BE2C (cell line): ENCODE measurements around the gene BOD1.

Experiments
- DNase-seq: peaks from one replicate; pipeline ENCODE4 v3.0.0-alpha.2; 2020
- H3K27me3 ChIP-seq: fragments of 250-450 bp; sonication (Bioruptor Pico); 2 replicates; pipeline ENCODE4 v1.5.1; 2020; ENCODE audit warnings: mild to moderate bottlenecking
- H3K36me3 ChIP-seq: fragments of 250-450 bp; sonication (Bioruptor Pico); 2 replicates; pipeline ENCODE4 v1.5.1; 2020; ENCODE audit warnings: mild to moderate bottlenecking
- H3K4me1 ChIP-seq: fragments of 250-450 bp; sonication (Bioruptor Pico); 2 replicates; pipeline ENCODE4 v1.5.1; 2020
- H3K4me3 ChIP-seq: 2 replicates; pipeline ENCODE4 v1.5.1; 2011; ENCODE audit warnings: low read depth, low read length
- H3K9me3 ChIP-seq: fragments of 250-450 bp; sonication (Bioruptor Pico); 2 replicates; pipeline ENCODE4 v1.5.1; 2020
- CTCF ChIP-seq: IDR thresholded peaks from 2 replicates; pipeline ENCODE4 v1.5.1; 2012; ENCODE audit warnings: mild to moderate bottlenecking, low read depth, low read length

Gene BOD1

GRCh38 chr5:173575985-173576384 lies 40.5 kb downstream of the BOD1 start:
- no peaks in the 10 kb centered on the region for H3K36me3 ChIP-seq
- H3K27me3 ChIP-seq = peaks cover 6% of the 10 kb centered on the region
- no peaks in the 10 kb centered on the region; the same call in 1 of the 2 replicates for H3K9me3 ChIP-seq
- no peak for TF ChIP-seq CTCF
- no peak for DNase-seq
- no peaks in the 10 kb centered on the region for H3K4me1 ChIP-seq
- no peak overlapping the region for H3K4me3 ChIP-seq

- H3K9me3 ChIP-seq = no peaks in the 10 kb centered on the region; the same call in 1 of the 2 replicates
- H3K4me1 ChIP-seq = no peaks in the 10 kb centered on the region
- TF ChIP-seq CTCF = no peak
- H3K27me3 ChIP-seq = peaks cover 6% of the 10 kb centered on the region
- no peak overlapping the region for H3K4me3 ChIP-seq
- no peak for DNase-seq
- no peaks in the 10 kb centered on the region for H3K36me3 ChIP-seq
These were observed 41.5 kb downstream of the BOD1 start for GRCh38 chr5:173574983-173575382.

GRCh38 chr5:173573126-173573960 lies 43.1 kb downstream of the BOD1 start:
- peaks cover 6% of the 10 kb centered on the region for H3K27me3 ChIP-seq
- TF ChIP-seq CTCF = peak; percentile 92
- no peaks in the 10 kb centered on the region for H3K4me1 ChIP-seq
- no peaks in the 10 kb centered on the region; the same call in 1 of the 2 replicates for H3K9me3 ChIP-seq
- peak; percentile 77 for DNase-seq
- no peaks in the 10 kb centered on the region for H3K36me3 ChIP-seq
- no peak overlapping the region for H3K4me3 ChIP-seq

- Histone ChIP-seq H3K9me3 (no peaks in the 10 kb centered on the region; the same call in 1 of the 2 replicates), H3K27me3 (peaks cover 8% of the 10 kb centered on the region), H3K4me1 (no peaks in the 10 kb centered on the region), H3K4me3 (no peak overlapping the region), H3K36me3 (no peaks in the 10 kb centered on the region)
- no peak for TF ChIP-seq CTCF
- DNase-seq = no peak
These were observed 43.9 kb downstream of the BOD1 start for GRCh38 chr5:173572431-173573125.

GRCh38 chr5:173570321-173571090 lies 45.9 kb downstream of the BOD1 start:
- Histone ChIP-seq H3K4me1 (no peaks in the 10 kb centered on the region), H3K9me3 (no peaks in the 10 kb centered on the region; the same call in 1 of the 2 replicates), H3K4me3 (no peak overlapping the region), H3K27me3 (peaks cover 22% of the 10 kb centered on the region), H3K36me3 (no peaks in the 10 kb centered on the region)
- no peak for DNase-seq
- no peak for TF ChIP-seq CTCF
